Cardiac fibroblast (primary cell): ENCODE data around the gene DVL2.

Source experiments
- DNase-seq, 2 donors: peaks; one replicate each; pipeline versions ENCODE4 v3.0.0 to v3.0.0-alpha.2; 2010; ENCODE audit warnings: low read depth in 2 of 2
- H3K4me3 ChIP-seq, 2 donors: replicated peaks in 1 of 2; 1 replicate in 1 of 2; 2 replicates in 1 of 2; pipeline ENCODE4 v1.5.1; 2011; ENCODE audit warnings: low read depth in 2 of 2, low read length in 2 of 2, mild to moderate bottlenecking in 2 of 2, moderate library complexity in 1 of 2
- CTCF ChIP-seq: IDR thresholded peaks from one replicate; pipeline ENCODE4 v1.5.1; 2011; ENCODE audit warnings: low read depth, mild to moderate bottlenecking, low read length, inconsistent platforms

DVL2 gene

GRCh38 chr17:7218758-7219157 lies 15.6 kb downstream of the DVL2 start:
- no peak for TF ChIP-seq CTCF

DNA sequence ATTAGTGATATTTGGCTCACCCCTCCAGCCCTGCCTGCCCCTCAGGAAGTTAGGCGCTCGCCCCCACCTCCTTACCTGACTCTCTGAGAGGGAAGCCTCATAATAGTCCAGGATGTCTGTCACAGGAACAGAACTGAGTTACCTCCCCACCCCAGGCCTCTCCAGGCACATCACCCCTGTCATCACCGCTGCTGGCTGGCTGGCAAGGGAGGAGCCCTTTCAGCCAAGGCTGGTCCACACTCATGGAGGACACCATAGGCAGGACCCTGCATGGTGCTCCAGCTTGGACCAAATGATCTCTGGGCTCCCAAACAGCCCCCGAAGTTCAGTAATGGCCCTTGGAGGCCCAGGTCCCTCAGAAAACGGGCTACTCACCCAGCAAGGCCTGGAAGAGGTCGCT lies 16.2 kb downstream of the DVL2 start:
- TF ChIP-seq CTCF: no peak
- H3K4me3 ChIP-seq: peak overlapping the region in 1 of 2 donors; percentile 61
- DNase-seq: no peak

More at GRCh38 chr17:7218758-7219157, 15.6 kb downstream of the DVL2 start:
- H3K4me3 ChIP-seq: no peak overlapping the region
- no peak for DNase-seq

GRCh38 chr17:7217113-7217987 lies 17.0 kb downstream of the DVL2 start:
- peak; percentile 81 to 89 for DNase-seq
- no peak for TF ChIP-seq CTCF
- peak overlapping the region; percentile 61 to 76 for H3K4me3 ChIP-seq

DNA sequence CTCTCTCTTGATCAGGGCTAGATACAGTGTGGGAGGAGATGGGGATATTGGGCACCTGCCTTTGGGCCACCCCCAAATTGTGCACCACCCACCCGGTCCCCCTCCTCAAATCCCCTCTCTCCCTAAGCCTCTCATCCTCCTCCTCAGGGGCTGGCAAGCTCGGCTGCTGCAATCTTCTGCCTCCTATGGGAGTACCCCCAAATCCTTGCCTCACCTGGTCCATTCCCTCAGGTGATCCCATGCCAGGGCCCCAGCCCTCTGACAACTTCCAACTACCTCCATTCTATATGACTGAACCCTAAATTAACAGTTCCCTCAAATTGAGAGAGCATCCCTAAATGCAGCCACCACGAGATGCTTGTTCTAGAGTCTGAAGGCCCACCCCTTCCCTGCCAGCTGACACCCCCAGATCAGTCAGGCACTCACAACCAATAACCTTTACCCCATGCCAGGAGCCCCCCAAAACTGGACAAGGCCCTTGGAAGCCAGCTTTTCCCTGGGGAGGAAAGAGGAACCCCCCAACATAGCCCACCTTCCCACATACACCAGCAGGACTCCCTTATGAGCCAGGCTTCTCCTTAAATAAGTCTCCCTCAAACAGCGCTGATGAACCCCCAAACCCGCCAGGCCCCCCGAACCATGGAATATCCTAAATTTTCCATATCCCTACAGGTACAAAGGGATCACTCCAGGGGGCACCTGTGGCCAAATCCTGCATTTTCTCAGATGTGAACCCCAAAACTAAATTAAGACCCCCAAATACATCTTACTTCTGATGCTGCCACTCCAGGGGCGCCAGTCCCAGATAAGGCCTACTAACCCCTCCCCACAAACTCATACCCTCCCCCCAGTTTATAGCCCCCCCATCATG lies 17.8 kb downstream of the DVL2 start:
- peak overlapping the region; percentile 61 to 76 for H3K4me3 ChIP-seq
- no peak for DNase-seq

DNA sequence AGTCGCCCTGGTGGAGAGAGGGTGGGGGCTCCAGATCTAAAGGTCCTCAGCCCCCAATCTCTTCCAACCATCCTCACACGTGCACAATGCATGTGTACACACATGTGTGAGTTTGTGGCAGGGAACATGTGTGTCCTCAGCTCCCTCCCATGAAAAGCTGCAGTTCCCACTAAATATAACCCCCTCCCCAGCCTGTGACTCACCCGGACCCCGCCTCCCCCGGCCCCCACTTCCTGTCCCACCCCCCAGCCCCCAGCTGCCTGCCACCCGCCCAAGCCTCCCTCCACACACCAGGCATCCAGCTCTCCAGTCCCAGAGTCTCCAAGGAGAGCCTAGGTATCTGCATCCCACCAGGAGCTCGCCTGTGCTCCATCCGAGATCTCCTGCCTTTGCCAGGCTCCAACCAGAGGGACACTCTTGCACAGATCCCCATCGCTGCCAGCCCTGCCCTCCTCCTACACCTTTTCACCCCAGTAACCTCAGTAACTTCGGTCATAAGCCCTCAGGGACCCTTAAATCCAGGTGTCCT lies 18.6 kb downstream of the DVL2 start:
- H3K4me3 ChIP-seq: peak overlapping the region; percentile 61 to 76
- DNase-seq: no peak
- TF ChIP-seq CTCF: no peak

More for the DNA sequence above, 17.8 kb downstream of the DVL2 start:
- no peak for TF ChIP-seq CTCF

DNA sequence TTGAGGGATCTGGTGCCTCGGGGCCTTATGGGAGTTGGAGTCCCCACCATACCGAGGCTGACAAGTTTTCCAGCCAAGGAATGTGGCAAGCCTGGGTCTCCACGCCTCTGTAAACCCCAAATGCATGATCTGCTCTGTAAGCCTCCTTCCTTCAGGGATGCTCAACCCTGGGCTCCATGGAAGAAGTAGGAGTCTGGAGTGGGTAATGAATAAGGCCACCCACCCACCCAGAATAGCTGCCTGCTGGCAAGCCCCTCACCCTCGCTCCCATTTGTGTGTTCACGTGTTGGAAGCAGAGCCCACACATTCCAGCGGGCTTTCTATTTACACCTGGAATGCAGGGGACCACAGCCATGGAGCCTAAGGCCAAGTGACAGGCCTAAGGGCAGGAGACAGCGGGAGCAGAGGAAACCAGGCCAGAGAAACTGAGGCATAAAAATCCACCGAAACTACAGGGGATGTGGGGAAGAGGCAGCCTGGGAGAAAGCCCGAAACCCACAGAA lies 19.1 kb downstream of the DVL2 start:
- no peak for DNase-seq
- peak overlapping the region; percentile 51 for H3K4me3 ChIP-seq
- no peak for TF ChIP-seq CTCF
